HG03159 (cell line): ENCODE measurements around the gene PTRHD1.

Experiments
- ATAC-seq: cut with Tn5 transposase; IDR thresholded peaks from one replicate; pipeline ENCODE4 v1.9.1; 2021; ENCODE audit warnings: mild to moderate bottlenecking, moderate library complexity; ENCODE audit not compliant: unreplicated experiment

The PTRHD1 gene

DNA sequence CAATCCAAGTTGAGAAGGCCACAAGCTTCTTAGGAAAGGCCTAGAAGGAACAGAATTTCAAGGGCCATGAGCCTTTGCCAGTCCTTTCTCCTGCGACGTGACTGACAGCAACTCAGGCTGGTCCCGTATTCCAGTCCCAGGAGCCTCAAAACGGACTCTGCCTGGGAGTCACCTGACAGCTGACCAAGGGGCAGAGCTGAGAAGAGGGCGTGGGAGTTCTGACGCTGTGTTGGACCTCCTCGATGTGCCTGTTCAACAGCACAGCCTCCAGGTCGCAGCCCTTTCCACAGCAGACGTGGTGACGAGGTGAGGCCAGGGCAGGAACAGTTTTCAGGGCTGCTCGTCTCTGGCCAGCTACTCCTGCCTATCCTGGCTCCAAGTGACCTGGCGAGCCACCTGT lies 37.6 kb upstream of the PTRHD1 start:
- ATAC-seq: no peak

DNA sequence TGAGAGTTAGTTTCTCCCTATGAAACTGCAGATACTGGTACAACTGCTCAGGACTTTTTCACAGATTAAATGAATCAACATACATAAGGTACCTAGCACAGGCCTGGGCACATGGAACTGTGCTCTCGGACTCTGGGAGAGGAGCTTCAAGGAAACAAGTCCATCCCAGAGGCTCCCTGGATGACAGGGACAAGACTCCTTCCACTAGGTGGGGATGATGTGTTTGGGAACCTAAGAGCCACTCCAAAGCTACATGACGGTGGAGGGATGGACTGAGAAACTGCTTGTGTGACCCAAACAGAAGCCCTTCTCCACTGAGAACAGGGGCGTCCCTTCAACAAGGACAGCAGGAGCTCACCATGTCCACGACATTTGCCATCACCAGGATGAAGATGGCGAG lies 37.2 kb upstream of the PTRHD1 start:
- ATAC-seq: no peak

GRCh38 chr2:24828238-24828996 lies 35.2 kb upstream of the PTRHD1 start:
- no peak for ATAC-seq

DNA sequence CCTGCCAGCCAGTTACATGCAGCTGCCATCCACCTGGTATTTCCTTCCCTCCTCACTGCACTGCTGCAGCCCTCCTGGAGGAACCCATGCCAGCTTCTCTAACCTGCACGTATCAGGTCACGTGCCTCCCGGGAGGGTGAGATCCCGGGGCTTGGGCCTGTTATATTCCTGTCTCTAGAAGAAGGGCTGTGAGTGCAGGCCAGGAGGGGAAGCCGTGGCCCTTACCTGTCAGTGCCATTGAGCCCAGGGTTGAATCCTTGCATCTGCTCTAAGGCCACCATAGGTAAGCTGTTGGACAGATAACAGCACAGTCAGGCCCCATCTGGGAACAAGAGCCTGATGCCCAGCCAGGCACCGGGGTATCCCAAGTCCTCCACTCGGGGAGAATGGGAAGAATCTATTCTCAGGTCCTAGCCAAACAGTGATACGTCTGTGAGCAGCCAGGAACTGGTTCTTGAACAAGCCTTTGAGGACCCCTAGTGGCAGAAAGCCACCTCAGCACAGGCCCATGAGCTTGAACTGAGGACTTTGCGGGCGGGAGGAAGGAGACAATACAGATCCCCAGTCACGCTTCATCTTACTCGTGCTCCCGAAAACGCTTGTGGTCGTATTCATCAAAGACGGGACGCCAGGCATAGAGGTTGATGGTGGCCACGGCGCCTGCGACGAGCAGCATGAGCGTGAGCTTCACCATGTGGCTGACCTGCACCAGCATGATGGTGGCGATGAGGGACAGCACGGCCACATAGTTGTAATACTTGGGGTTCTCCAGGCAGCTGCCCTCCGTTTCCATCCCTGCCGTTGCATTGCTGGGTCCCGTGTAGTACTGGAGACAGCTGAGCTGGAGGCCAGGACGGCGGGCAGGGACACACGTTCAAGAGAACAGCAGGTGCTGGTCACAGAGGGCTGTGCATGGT lies 34.4 kb upstream of the PTRHD1 start:
- peak; percentile 75 for ATAC-seq

DNA sequence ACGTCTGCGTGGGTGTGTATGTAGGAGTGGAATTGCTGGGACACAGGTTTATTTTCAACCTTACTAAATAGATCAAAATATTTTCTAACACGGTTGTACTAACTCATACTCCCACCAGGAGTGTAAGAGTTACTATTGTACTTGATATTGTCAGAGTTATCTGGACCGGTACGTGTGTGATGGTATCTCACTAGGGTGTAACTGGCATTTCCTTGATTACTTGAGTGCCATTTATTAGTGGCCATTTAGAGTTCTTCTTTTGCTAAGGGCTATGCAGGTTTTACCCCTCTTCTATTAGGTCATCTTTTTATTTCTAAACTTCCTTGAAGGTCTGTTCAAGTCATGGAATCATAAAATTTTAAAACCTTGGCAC lies 33.6 kb upstream of the PTRHD1 start:
- ATAC-seq: no peak

- ATAC-seq: no peak
Measured at GRCh38 chr2:24825883-24826772, 32.9 kb upstream of the PTRHD1 start.

GRCh38 chr2:24824966-24825882 lies 32.0 kb upstream of the PTRHD1 start:
- ATAC-seq: no peak

- no peak for ATAC-seq
Measured at GRCh38 chr2:24824071-24824588, 30.9 kb upstream of the PTRHD1 start.

DNA sequence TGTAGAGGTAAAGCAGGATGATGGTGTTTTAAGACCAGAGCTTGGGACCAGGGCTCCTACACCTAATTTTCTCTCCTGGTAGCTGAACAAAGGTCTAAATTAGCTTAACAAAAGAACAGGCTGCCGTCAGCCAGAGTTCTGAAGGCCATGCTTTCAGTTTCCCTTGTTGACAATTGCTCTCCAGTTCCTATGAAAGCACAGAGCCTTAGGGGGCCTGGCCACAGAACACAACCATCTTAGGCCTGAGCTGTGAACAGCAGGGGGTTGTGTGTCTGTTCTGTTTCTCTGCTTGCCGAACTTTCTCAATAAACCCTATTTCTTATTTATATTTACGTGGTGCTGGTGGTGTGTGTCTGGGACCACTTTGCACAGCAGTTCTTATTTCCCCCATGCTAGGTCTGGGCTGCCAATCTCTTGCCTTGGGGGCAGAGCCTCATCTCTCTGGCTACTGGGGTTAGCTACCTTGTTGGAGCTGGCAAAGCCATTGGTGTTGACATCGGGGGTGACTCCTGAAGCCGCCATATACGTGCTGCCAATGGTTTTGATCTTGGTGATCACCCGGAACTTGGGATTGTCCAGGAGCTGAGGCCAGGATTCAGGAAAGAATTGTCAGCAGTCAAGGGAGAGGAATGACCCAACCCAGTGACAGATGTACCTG lies 29.0 kb upstream of the PTRHD1 start:
- no peak for ATAC-seq

DNA sequence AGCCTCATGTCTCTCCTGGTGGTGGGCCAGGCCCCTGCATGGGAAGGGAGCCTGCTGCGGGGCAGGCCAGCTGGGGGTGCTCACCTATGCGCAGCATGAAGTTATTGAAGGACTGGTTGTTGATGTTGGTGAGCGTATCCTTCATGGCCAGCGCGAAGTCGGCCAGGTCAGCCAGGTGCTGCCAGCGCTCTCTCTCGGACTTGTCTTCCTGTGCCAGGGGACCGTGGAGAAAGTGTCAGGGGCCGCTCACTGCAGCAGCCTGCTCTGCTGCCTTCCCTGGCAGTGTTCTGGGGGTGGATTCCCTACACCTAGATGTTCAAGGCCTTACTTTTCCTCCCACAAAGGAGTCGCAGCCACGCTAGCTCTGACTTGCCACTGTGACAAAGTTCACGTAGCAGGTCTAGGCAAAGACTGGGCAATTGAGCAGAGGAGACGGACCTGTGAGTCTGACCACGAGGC lies 28.3 kb upstream of the PTRHD1 start:
- ATAC-seq: no peak

DNA sequence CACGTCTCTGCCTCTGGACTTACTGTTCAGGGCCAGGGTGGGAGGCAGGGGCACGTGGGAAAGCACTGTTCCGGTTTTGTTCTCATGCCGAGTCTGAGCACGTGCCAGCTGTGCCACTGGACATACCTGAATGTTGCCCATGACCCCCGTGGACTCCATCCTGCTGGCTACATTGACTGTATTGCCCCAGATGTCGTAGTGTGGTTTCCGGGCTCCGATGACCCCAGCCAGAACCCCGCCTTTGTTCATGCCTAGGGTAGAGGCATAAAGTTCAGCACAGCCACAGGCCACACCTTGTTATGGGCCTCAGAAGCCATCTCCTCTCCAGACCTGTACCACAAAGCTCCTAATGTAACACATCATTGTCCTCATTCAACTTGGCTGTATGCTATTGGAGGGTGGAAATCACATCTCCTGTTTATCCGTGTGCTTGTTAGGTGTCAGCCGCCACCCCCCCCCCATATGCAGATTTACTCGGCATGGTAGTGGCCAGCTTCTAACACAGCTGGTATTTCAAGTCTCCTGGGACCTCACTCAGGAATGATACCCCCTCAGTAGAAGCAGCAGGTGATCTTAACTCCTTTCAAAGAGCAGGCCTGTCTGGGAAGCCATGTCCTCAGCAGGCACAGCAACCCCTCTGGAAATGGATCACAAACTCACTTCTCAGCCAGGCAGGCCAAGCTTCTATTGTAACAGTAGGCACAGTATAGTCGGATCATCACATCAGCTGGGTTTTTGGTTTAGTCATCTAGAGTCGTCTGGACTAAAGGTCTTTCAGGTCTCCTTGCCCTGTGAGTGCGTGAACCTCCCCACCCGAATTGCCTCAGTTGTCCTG lies 27.6 kb upstream of the PTRHD1 start:
- no peak for ATAC-seq

DNA sequence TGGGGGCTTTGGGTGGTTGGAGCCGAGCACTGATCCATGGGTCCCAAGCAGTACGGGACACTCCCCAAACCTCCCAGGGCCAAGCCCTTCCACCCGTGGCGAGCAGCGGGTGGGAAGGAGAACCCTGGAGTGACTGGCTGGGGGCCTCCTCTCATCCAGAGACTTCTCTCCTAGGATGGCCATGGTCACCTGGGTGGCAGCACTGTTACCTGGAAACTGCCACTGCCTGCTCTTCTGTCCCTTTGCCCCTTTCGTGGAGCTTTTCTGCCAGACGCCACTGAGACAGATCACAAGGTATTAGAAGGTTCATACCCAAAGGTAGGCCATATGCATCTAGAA lies 27.0 kb upstream of the PTRHD1 start:
- no peak for ATAC-seq

- ATAC-seq: no peak
Measured at GRCh38 chr2:24819442-24820174, 26.4 kb upstream of the PTRHD1 start.

GRCh38 chr2:24818721-24819167 lies 25.6 kb upstream of the PTRHD1 start:
- no peak for ATAC-seq

DNA sequence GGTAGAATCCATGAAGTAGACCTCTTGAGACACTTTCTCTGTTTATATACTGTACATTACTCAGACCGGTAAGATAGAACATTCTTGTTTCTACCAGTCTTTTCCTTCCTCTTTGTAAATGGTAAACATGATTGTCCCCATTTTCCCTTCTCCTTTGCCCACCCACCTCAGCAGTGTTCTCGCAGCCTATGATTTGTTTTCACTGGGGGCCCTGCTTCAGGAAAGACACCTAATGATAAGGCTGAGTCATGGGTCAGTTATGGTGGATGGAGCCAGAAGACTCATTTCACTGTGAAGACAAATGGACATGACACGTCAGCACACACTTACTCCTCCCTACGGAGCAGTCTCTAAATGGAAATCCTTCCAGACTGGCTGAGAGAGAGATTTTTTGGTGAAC lies 23.7 kb upstream of the PTRHD1 start:
- ATAC-seq: no peak

GRCh38 chr2:24816404-24816803 lies 23.2 kb upstream of the PTRHD1 start:
- ATAC-seq: no peak

GRCh38 chr2:24815171-24815570 lies 22.0 kb upstream of the PTRHD1 start:
- no peak for ATAC-seq

GRCh38 chr2:24814516-24814915 lies 21.3 kb upstream of the PTRHD1 start:
- no peak for ATAC-seq
